ENCODE measurements around the gene BRD9. TPM values are rescaled to one million over a fixed set of nuclear protein-coding genes. Genes with fewer than 3 reads are reported as not detected.

The BRD9 gene
- total RNA-seq, 1 experiment from 2014 or later = 55.6 TPM

DNA sequence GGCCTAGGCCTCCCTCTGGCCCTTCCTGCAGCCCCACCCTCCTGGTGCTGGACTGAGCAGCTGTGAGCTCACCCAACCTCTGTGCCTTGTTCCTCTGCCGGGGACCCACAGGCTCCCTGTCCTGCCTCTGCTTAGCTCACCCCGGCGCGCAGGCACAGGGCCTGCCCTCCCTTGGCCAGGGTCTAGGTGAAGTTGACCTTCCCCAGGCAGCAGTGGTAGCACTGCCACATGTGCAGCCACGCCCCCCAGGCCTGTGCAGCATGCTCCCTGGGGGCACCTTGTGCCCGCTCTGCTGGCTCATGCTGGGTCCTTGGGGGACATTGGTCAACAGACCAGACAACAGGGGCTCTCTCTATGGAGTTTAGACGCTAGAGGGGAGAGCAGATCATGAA, 18.2 kb upstream of the BRD9 start:
- no peaks in the 10 kb centered on the region for H3K9me3 Mint-ChIP-seq

DNA sequence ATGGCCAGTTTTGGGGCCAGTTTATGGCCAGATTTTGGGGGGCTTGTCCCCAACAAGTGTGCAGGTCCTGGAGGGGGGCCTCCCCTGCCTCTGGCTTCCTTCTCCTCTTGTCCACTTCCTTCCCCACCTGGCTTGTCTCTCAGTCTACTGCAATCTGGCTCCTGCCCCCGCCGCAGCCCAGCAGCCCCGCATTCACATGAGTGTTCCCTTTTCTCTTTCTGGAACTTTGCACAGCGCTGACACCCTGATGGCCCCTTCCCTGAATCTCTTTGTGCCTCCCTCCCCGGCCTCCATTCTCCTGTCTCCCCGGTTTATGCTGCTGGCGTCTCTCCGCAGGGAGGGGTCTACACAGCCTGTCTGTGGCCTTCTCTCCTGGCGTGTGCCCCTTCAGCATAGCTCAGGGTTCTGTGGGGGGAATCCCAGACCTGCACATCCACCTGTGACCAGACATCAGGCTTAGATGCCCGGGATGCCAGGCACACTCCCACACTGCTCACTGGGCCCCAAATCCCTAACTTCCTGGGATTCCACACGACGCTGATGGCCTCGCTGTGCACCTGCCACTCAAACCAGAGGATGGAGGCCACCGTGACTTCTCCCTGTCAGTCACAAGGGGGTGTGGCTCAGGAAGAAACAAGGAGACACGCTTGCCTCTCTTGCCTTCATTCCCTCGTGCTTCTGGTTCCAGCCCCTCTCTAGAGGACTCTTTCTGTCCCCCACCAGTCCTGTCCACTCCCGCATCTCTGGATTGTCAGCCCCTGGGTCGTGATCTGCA, 17.6 kb upstream of the BRD9 start:
- ChIA-PET POLR2A (no interaction called here), CTCF (no interaction called here)
- H3K4me1 Mint-ChIP-seq = no peaks in the 10 kb centered on the region
- no peak for ATAC-seq
- DNase-seq (ENCODE audit: low spot score) = no peak
- H3K4me3 Mint-ChIP-seq = no peak overlapping the region
- no peaks in the 10 kb centered on the region for H3K9me3 Mint-ChIP-seq
- peaks cover 85% of the 10 kb centered on the region for H3K36me3 Mint-ChIP-seq
- TF ChIP-seq, protein P1, sequence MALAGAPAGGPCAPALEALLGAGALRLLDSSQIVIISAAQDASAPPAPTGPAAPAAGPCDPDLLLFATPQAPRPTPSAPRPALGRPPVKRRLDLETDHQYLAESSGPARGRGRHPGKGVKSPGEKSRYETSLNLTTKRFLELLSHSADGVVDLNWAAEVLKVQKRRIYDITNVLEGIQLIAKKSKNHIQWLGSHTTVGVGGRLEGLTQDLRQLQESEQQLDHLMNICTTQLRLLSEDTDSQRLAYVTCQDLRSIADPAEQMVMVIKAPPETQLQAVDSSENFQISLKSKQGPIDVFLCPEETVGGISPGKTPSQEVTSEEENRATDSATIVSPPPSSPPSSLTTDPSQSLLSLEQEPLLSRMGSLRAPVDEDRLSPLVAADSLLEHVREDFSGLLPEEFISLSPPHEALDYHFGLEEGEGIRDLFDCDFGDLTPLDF (CRISPR knock-in tag; IDR thresholded peaks at IDR 0.05) = no peak
- H3K27me3 Mint-ChIP-seq (ENCODE audit: low read depth) = no peaks in the 10 kb centered on the region
- no peak overlapping the region for H3K27ac Mint-ChIP-seq

More for the DNA sequence above, 18.2 kb upstream of the BRD9 start:
- H3K27me3 Mint-ChIP-seq (ENCODE audit: low read depth) = no peaks in the 10 kb centered on the region
- no peak for ATAC-seq
- TF ChIP-seq, protein P2, sequence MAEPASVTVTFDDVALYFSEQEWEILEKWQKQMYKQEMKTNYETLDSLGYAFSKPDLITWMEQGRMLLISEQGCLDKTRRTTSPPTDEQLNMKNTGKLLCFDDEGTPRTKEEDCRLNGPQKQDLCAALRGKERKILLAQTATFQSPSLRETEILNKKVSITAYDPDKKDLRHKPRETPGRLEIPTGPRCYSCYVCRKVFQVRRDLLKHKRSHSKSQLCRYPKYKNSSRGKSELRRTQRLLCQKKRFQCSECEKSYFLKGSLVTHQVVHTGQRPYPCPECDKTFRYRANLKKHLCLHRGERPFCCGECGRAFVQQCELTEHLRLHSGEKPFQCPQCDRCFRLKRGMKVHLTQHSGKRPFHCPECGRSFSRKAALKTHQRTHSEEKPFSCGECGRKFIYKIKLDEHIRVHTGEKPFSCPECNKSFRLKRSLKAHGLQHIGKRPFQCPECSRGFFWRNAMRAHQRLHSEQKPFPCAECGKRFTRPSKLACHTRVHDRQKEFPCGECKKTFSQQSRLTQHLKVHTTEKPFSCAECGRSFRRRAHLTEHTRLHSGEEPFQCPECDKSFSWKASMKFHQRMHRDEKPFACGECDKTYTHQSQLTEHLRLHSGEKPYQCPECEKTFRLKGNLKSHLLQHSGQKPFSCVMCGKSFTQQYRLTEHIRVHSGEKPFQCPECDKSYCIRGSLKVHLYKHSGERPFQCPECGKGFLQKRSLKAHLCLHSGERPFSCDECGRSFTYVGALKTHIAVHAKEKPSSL (CRISPR knock-in tag; conservative IDR thresholded peaks at IDR 0.05) = no peak
- ChIA-PET CTCF (no interaction called here), POLR2A (no interaction called here)
- no peaks in the 10 kb centered on the region for H3K4me1 Mint-ChIP-seq
- peaks cover 81% of the 10 kb centered on the region for H3K36me3 Mint-ChIP-seq
- H3K27ac Mint-ChIP-seq = no peak overlapping the region
- no peak overlapping the region for H3K4me3 Mint-ChIP-seq
- no peak for DNase-seq (ENCODE audit: low spot score)

DNA sequence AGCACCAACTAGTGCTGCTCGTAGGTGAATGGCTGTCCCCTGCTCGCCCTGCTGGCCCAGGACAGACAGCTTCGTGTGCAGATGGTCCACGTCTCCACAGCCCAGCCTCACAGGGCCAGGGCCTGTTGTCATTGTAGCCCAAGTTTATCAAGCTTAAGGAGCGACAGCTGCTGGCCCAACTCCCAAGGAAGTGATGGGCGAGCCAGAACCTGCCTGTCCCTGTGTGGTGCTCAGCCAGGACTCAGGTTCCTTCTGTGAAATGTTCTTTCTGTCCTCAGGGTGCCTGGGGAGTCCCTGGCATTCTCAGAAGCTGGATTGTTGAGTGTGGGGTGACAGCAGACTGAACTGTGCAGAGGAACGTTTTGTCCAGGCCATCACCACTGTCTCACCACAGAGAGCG, 16.5 kb upstream of the BRD9 start:
- H3K9me3 Mint-ChIP-seq = no peaks in the 10 kb centered on the region
- CTCF ChIA-PET = no interaction called here
- POLR2A ChIA-PET = no interaction called here
- TF ChIP-seq, protein P3, sequence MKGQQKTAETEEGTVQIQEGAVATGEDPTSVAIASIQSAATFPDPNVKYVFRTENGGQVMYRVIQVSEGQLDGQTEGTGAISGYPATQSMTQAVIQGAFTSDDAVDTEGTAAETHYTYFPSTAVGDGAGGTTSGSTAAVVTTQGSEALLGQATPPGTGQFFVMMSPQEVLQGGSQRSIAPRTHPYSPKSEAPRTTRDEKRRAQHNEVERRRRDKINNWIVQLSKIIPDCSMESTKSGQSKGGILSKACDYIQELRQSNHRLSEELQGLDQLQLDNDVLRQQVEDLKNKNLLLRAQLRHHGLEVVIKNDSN (CRISPR knock-in tag; IDR thresholded peaks at IDR 0.05) = no peak
- TF ChIP-seq SMAD3 (CRISPR knock-in tag; IDR thresholded peaks at IDR 0.05; ENCODE audit: borderline replicate concordance) = no peak
- TF ChIP-seq GRHL2 (CRISPR knock-in tag; IDR thresholded peaks at IDR 0.05; ENCODE audit: insufficient replicate concordance, severe bottlenecking) = no peak
- TF ChIP-seq, protein P4, sequence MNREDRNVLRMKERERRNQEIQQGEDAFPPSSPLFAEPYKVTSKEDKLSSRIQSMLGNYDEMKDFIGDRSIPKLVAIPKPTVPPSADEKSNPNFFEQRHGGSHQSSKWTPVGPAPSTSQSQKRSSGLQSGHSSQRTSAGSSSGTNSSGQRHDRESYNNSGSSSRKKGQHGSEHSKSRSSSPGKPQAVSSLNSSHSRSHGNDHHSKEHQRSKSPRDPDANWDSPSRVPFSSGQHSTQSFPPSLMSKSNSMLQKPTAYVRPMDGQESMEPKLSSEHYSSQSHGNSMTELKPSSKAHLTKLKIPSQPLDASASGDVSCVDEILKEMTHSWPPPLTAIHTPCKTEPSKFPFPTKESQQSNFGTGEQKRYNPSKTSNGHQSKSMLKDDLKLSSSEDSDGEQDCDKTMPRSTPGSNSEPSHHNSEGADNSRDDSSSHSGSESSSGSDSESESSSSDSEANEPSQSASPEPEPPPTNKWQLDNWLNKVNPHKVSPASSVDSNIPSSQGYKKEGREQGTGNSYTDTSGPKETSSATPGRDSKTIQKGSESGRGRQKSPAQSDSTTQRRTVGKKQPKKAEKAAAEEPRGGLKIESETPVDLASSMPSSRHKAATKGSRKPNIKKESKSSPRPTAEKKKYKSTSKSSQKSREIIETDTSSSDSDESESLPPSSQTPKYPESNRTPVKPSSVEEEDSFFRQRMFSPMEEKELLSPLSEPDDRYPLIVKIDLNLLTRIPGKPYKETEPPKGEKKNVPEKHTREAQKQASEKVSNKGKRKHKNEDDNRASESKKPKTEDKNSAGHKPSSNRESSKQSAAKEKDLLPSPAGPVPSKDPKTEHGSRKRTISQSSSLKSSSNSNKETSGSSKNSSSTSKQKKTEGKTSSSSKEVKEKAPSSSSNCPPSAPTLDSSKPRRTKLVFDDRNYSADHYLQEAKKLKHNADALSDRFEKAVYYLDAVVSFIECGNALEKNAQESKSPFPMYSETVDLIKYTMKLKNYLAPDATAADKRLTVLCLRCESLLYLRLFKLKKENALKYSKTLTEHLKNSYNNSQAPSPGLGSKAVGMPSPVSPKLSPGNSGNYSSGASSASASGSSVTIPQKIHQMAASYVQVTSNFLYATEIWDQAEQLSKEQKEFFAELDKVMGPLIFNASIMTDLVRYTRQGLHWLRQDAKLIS (CRISPR knock-in tag; IDR thresholded peaks at IDR 0.05; ENCODE audit: borderline replicate concordance) = no peak
- TF ChIP-seq, protein P5, sequence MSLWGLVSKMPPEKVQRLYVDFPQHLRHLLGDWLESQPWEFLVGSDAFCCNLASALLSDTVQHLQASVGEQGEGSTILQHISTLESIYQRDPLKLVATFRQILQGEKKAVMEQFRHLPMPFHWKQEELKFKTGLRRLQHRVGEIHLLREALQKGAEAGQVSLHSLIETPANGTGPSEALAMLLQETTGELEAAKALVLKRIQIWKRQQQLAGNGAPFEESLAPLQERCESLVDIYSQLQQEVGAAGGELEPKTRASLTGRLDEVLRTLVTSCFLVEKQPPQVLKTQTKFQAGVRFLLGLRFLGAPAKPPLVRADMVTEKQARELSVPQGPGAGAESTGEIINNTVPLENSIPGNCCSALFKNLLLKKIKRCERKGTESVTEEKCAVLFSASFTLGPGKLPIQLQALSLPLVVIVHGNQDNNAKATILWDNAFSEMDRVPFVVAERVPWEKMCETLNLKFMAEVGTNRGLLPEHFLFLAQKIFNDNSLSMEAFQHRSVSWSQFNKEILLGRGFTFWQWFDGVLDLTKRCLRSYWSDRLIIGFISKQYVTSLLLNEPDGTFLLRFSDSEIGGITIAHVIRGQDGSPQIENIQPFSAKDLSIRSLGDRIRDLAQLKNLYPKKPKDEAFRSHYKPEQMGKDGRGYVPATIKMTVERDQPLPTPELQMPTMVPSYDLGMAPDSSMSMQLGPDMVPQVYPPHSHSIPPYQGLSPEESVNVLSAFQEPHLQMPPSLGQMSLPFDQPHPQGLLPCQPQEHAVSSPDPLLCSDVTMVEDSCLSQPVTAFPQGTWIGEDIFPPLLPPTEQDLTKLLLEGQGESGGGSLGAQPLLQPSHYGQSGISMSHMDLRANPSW (CRISPR knock-in tag; conservative IDR thresholded peaks at IDR 0.05; ENCODE audit: low read depth) = no peak
- DNase-seq (ENCODE audit: low spot score) (no peak), ATAC-seq (no peak)
- no peaks in the 10 kb centered on the region for H3K27me3 Mint-ChIP-seq (ENCODE audit: low read depth)
- H3K27ac Mint-ChIP-seq = no peak overlapping the region
- H3K4me1 Mint-ChIP-seq = no peaks in the 10 kb centered on the region
- peaks cover 86% of the 10 kb centered on the region for H3K36me3 Mint-ChIP-seq
- H3K4me3 Mint-ChIP-seq = no peak overlapping the region

Data from WTC11 (cell line).